ENCODE data around the gene VPS13D. TPM values are rescaled to one million over a fixed set of nuclear protein-coding genes. Genes with fewer than 3 reads are reported as not detected.

The VPS13D gene
- total RNA-seq, 4 donors from 2014 or later: 60.9 to 91.6 (median 71.6) TPM

GRCh38 chr1:12530462-12531178 lies 300.8 kb downstream of the VPS13D start:
- Histone ChIP-seq H3K36me3 (no peaks in the 10 kb centered on the region), H3K9me3 (no peaks in the 10 kb centered on the region), H3K27ac (no peak overlapping the region), H3K27me3 (no peaks in the 10 kb centered on the region), H3K4me1 (peaks cover 10 to 11% of the 10 kb centered on the region in 2 donors), H3K4me3 (no peak overlapping the region)
- in situ Hi-C loops (cut with MboI; ENCODE audit: low sequenced_read_pairs in 4 of 4) (no loop called here), intact Hi-C loops (cut with DNase I; ENCODE audit: low total_unique reads) (no loop called here)
- no peak for ATAC-seq
- TF ChIP-seq, protein P1, sequence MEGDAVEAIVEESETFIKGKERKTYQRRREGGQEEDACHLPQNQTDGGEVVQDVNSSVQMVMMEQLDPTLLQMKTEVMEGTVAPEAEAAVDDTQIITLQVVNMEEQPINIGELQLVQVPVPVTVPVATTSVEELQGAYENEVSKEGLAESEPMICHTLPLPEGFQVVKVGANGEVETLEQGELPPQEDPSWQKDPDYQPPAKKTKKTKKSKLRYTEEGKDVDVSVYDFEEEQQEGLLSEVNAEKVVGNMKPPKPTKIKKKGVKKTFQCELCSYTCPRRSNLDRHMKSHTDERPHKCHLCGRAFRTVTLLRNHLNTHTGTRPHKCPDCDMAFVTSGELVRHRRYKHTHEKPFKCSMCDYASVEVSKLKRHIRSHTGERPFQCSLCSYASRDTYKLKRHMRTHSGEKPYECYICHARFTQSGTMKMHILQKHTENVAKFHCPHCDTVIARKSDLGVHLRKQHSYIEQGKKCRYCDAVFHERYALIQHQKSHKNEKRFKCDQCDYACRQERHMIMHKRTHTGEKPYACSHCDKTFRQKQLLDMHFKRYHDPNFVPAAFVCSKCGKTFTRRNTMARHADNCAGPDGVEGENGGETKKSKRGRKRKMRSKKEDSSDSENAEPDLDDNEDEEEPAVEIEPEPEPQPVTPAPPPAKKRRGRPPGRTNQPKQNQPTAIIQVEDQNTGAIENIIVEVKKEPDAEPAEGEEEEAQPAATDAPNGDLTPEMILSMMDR (IDR thresholded peaks at IDR 0.05 in 4 of 5, conservative IDR thresholded peaks at IDR 0.05 in 1 of 5): no peak
- no peak for TF ChIP-seq POLR2A (IDR thresholded peaks at IDR 0.05)
- no peak for DNase-seq

DNA sequence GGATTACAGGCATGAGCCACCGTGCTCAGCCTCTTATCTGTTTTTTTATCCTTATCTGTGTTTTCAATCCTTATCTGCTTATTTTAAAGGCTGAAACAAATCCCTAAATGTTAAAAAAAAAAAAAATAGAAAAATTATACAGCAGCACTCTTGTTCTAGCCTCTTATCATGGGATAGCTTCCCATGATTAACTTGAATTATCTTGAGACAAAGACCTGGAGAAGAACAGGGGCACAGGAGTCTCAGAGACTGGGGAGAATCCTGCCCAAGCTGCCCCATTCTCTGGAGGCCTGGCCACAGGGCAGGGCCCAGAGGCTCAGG lies 301.3 kb downstream of the VPS13D start:
- no peak overlapping the region for H3K4me3 ChIP-seq
- intact Hi-C loops (cut with DNase I; ENCODE audit: low total_unique reads): no loop called here
- H3K27ac ChIP-seq: peak overlapping the region in 1 of 4 donors; percentile 13
- in situ Hi-C loops (cut with MboI; ENCODE audit: low sequenced_read_pairs in 4 of 4): no loop called here
- no peak for ATAC-seq
- no peaks in the 10 kb centered on the region for H3K36me3 ChIP-seq
- no peaks in the 10 kb centered on the region for H3K27me3 ChIP-seq
- no peaks in the 10 kb centered on the region for H3K9me3 ChIP-seq
- TF ChIP-seq, protein P1 (IDR thresholded peaks at IDR 0.05 in 4 of 5, conservative IDR thresholded peaks at IDR 0.05 in 1 of 5): no peak
- TF ChIP-seq POLR2A (IDR thresholded peaks at IDR 0.05): no peak
- no peak for DNase-seq
- peaks cover 6 to 8% of the 10 kb centered on the region in 2 donors for H3K4me1 ChIP-seq

GRCh38 chr1:12532405-12533315 lies 302.8 kb downstream of the VPS13D start:
- DNase-seq: no peak
- intact Hi-C loops (cut with DNase I; ENCODE audit: low total_unique reads): no loop called here
- ATAC-seq: no peak
- Histone ChIP-seq H3K36me3 (no peaks in the 10 kb centered on the region), H3K27me3 (no peaks in the 10 kb centered on the region), H3K9me3 (no peaks in the 10 kb centered on the region), H3K4me3 (no peak overlapping the region), H3K27ac (no peak overlapping the region), H3K4me1 (peaks cover 6 to 8% of the 10 kb centered on the region in 2 donors)
- TF ChIP-seq POLR2A (IDR thresholded peaks at IDR 0.05): no peak
- TF ChIP-seq, protein P1 (IDR thresholded peaks at IDR 0.05 in 4 of 5, conservative IDR thresholded peaks at IDR 0.05 in 1 of 5): no peak
- in situ Hi-C loops (cut with MboI; ENCODE audit: low sequenced_read_pairs in 4 of 4): no loop called here

DNA sequence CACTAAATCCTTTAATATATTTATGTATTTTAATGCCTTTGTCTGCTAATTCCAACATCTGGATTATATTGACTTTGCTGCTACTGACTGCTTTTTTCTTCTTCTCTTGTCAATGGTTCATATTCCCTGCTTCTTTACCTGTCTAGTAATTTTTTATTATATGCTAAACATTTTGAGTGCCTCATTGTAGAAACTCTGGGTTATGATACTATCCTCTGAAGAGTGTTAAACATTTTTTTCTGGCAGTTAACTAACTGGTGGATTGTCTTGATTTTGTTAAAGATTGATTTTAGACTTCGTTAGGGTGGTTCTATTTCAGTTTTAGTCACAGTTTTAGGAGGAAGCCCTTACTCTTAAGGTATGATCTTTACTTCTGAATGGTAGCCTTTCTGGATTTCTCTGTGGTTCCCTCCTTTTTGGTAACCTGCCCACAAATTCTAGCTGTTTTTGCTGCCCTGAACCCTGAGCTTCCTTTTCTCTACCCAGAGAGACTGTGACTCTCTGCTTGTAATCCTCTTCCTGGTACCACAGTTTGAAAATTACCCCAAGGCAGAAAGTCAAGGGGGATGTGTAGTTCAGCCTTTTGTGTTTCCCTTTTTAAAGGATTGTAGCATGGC lies 306.3 kb downstream of the VPS13D start:
- Histone ChIP-seq H3K4me3 (no peak overlapping the region), H3K27me3 (no peaks in the 10 kb centered on the region), H3K4me1 (peaks cover 11 to 15% of the 10 kb centered on the region in 2 donors), H3K9me3 (no peaks in the 10 kb centered on the region), H3K27ac (no peak overlapping the region), H3K36me3 (no peaks in the 10 kb centered on the region)
- in situ Hi-C loops (cut with MboI; ENCODE audit: low sequenced_read_pairs in 4 of 4): no loop called here
- no peak for DNase-seq
- intact Hi-C loops (cut with DNase I; ENCODE audit: low total_unique reads): no loop called here
- TF ChIP-seq, protein P1 (IDR thresholded peaks at IDR 0.05 in 4 of 5, conservative IDR thresholded peaks at IDR 0.05 in 1 of 5): no peak
- TF ChIP-seq POLR2A (IDR thresholded peaks at IDR 0.05): no peak
- ATAC-seq: no peak
